ENCODE results near the gene CAPNS1. TPM values are rescaled to one million over a fixed set of nuclear protein-coding genes. Genes with fewer than 3 reads are reported as not detected.

Gene CAPNS1
- polyA plus RNA-seq, 3 donors: 239 to 740 (median 282) TPM

DNA sequence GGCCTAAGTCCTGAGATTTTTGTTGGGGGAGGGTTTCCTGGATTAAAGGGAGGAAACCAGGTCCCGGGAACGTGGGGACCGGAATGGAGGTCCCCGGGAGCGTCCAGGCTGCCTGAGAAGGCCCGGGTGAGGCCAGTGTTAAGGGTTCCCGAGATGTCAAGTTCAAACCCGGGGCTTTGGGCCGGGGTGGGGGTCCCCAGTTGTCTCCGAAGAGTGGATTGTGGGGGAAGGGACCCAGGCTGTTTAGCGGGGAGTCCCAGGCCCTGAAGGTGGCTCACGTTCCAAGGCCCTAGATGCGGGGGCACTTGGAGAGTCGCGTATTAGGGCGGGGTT lies 12.1 kb downstream of the CAPNS1 start:
- 77% methylated on average over 8 of the region's 16 CpGs for WGBS (ENCODE audit: insufficient coverage)
- no peaks in the 10 kb centered on the region for H3K27me3 ChIP-seq (ENCODE audit: control insufficient read depth in 2 of 2, insufficient read depth in 2 of 2, low read length in 2 of 2)
- no peak overlapping the region for H2AFZ ChIP-seq (ENCODE audit: insufficient read depth, low read depth, low read length, poor library complexity, severe bottlenecking)
- peaks cover 8 to 22% of the 10 kb centered on the region in 2 donors for H3K4me1 ChIP-seq (ENCODE audit: control insufficient read depth in 1 of 2, insufficient read depth in 2 of 2, low read length in 2 of 2)
- no peak for DNase-seq
- H3K36me3 ChIP-seq (replicated peaks in 1 of 2; ENCODE audit: control insufficient read depth in 1 of 2, insufficient read depth in 2 of 2, low read length in 2 of 2): peaks cover 36 to 45% of the 10 kb centered on the region in 2 donors
- H4K20me1 ChIP-seq (ENCODE audit: insufficient read depth, low read length): peaks cover 59% of the 10 kb centered on the region
- H3K4me2 ChIP-seq (replicated peaks; ENCODE audit: extremely low read depth, low read length, poor library complexity, severe bottlenecking): peak overlapping the region; percentile 42
- peak overlapping the region; percentile 4 for H3K9ac ChIP-seq (ENCODE audit: insufficient read depth, low read length, poor library complexity, severe bottlenecking)
- TF ChIP-seq, protein P1, sequence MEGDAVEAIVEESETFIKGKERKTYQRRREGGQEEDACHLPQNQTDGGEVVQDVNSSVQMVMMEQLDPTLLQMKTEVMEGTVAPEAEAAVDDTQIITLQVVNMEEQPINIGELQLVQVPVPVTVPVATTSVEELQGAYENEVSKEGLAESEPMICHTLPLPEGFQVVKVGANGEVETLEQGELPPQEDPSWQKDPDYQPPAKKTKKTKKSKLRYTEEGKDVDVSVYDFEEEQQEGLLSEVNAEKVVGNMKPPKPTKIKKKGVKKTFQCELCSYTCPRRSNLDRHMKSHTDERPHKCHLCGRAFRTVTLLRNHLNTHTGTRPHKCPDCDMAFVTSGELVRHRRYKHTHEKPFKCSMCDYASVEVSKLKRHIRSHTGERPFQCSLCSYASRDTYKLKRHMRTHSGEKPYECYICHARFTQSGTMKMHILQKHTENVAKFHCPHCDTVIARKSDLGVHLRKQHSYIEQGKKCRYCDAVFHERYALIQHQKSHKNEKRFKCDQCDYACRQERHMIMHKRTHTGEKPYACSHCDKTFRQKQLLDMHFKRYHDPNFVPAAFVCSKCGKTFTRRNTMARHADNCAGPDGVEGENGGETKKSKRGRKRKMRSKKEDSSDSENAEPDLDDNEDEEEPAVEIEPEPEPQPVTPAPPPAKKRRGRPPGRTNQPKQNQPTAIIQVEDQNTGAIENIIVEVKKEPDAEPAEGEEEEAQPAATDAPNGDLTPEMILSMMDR (IDR thresholded peaks at IDR 0.05): no peak
- H3K9me3 ChIP-seq (replicated peaks in 1 of 2; ENCODE audit: control insufficient read depth in 1 of 2, insufficient read depth in 1 of 2, low read length in 2 of 2): no peaks in the 10 kb centered on the region
- no peak overlapping the region for H3K27ac Mint-ChIP-seq
- no peaks in the 10 kb centered on the region for H3K9me3 Mint-ChIP-seq
- H3K4me3 Mint-ChIP-seq: peak overlapping the region in 1 of 2 donors; percentile 53
- H3K4me1 Mint-ChIP-seq: peaks cover 23% of the 10 kb centered on the region
- H3K4me3 ChIP-seq (replicated peaks in 1 of 3; ENCODE audit: low read depth in 2 of 3, low read length in 3 of 3): peak overlapping the region in 1 of 3 experiments; percentile 23
- peaks cover 42 to 58% of the 10 kb centered on the region in 2 donors for H3K36me3 Mint-ChIP-seq
- intact Hi-C loops (cut with micrococcal nuclease): no loop called here
- no peak overlapping the region for H3K27ac ChIP-seq (ENCODE audit: low read depth in 1 of 2, low read length in 2 of 2)
- no peaks in the 10 kb centered on the region for H3K79me2 ChIP-seq (ENCODE audit: insufficient read depth, low read length)
- H3K27me3 Mint-ChIP-seq (ENCODE audit: low read depth in 3 of 3): peaks cover 0 to 7% (median 0%) of the 10 kb centered on the region in 3 donors

DNA sequence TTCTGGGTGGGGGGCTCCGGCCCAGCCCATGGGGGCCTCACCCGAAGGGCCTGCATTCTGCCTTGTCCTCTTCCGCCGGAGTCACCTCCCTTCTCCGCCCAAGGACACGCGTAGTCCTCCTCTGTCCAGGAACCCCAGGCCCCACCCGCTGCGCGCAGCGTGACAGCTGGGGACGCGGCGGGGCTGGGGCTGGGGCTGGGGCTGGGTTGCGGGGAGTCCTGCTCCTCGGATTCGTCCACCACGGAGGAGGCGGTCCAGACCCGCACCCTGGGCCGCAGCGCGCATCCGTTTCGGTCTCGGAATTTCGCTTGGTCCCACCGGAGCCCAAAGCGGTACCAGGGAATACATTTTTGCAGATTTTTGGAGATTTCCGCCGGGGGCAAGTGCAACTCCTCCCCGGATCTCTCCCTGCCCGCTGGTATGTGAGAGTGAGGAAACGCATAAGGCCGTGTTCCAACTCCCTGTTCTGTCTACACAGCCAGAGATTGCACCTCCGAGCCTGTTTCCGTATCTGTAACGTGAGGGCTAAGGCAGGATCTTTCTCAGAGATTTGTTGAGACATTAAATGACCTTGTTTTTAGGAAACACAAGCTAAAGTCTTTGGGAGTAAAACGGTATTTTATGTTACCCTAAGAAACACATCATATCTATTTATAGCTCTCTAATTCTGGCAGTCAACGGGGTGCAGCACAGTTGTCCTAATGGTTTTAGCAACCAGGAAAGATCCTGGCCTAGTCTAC lies 12.7 kb downstream of the CAPNS1 start, which contains the start of gene COX7A1:
Gene COX7A1, minus strand, starts transcription at position 96 of the 740 bp plus-strand sequence. Its CDS starts 40 bp downstream, at position 56.
- DNase-seq: no peak
- TF ChIP-seq, protein P1 (IDR thresholded peaks at IDR 0.05): no peak
- Mint-ChIP-seq H3K9me3 (no peaks in the 10 kb centered on the region), H3K4me1 (peaks cover 23% of the 10 kb centered on the region), H3K27ac (peak within 1 kb of the TSS in 4 of 7 donors; percentile 13 to 56 (median 16)), H3K27me3 (ENCODE audit: low read depth in 3 of 3) (peaks cover 0 to 8% (median 0%) of the 10 kb centered on the region in 3 donors), H3K36me3 (peaks cover 38 to 53% of the 10 kb centered on the region in 2 donors), H3K4me3 (peak within 1 kb of the TSS; percentile 4 to 53)
- Histone ChIP-seq H2AFZ (ENCODE audit: insufficient read depth, low read depth, low read length, poor library complexity, severe bottlenecking) (no peak within 1 kb of the TSS), H3K9ac (ENCODE audit: insufficient read depth, low read length, poor library complexity, severe bottlenecking) (peak within 1 kb of the TSS; percentile 4), H3K4me2 (replicated peaks; ENCODE audit: extremely low read depth, low read length, poor library complexity, severe bottlenecking) (peak within 1 kb of the TSS; percentile 42), H3K9me3 (replicated peaks in 1 of 2; ENCODE audit: control insufficient read depth in 1 of 2, insufficient read depth in 1 of 2, low read length in 2 of 2) (no peaks in the 10 kb centered on the region), H3K79me2 (ENCODE audit: insufficient read depth, low read length) (no peaks in the 10 kb centered on the region), H4K20me1 (ENCODE audit: insufficient read depth, low read length) (peaks cover 54% of the 10 kb centered on the region), H3K4me3 (replicated peaks in 1 of 3; ENCODE audit: low read depth in 2 of 3, low read length in 3 of 3) (peak within 1 kb of the TSS in 2 of 3 experiments; percentile 4 to 23), H3K4me1 (ENCODE audit: control insufficient read depth in 1 of 2, insufficient read depth in 2 of 2, low read length in 2 of 2) (peaks cover 8 to 22% of the 10 kb centered on the region in 2 donors), H3K27ac (ENCODE audit: low read depth in 1 of 2, low read length in 2 of 2) (no peak within 1 kb of the TSS), H3K36me3 (replicated peaks in 1 of 2; ENCODE audit: control insufficient read depth in 1 of 2, insufficient read depth in 2 of 2, low read length in 2 of 2) (peaks cover 32 to 40% of the 10 kb centered on the region in 2 donors), H3K27me3 (ENCODE audit: control insufficient read depth in 2 of 2, insufficient read depth in 2 of 2, low read length in 2 of 2) (no peaks in the 10 kb centered on the region)
- 28% methylated on average over 27 of the region's 40 CpGs for WGBS (ENCODE audit: insufficient coverage)
- intact Hi-C loops (cut with micrococcal nuclease): no loop called here
